Hematopoietic multipotent progenitor cell treated with erythropoietin and hydrocortisone succinate and interleukin-3 and kit ligand, for 8 days (in vitro differentiated cells): ENCODE data around the gene RNU6-9.
A peak's percentile ranks its signal among the peaks of the same experiment; 100 is the strongest.

Experiments used
- DNase-seq: peaks from one replicate; pipeline ENCODE4 v3.0.0-alpha.2; 2015

Gene RNU6-9

GRCh38 chr19:937259-937694 is 44.0 kb downstream of the RNU6-9 start:
- no peak for DNase-seq

GRCh38 chr19:938233-938923 is 45.1 kb downstream of the RNU6-9 start:
- no peak for DNase-seq

GRCh38 chr19:939439-939838 is 46.2 kb downstream of the RNU6-9 start:
- DNase-seq = no peak

- DNase-seq = no peak
These were observed 46.6 kb downstream of the RNU6-9 start for GRCh38 chr19:939922-940321.

GRCh38 chr19:940591-941291 is 47.5 kb downstream of the RNU6-9 start:
- peak; percentile 92 for DNase-seq

GRCh38 chr19:941292-942132 is 48.2 kb downstream of the RNU6-9 start:
- no peak for DNase-seq

GRCh38 chr19:942133-942645 is 48.9 kb downstream of the RNU6-9 start:
- DNase-seq = no peak
